PFSK-1 (cell line): ENCODE measurements around the gene PPID.

Experiments used
- FOXP2 ChIP-seq: optimal IDR thresholded peaks from 2 replicates; pipeline ENCODE3; 2011; ENCODE audit warnings: borderline replicate concordance, control low read depth, inconsistent platforms; ENCODE audit not compliant: insufficient read depth; ENCODE audit errors: extremely low read length, extremely low read depth
- POLR2AphosphoS5 ChIP-seq: IDR thresholded peaks from 2 replicates; pipeline ENCODE4 v1.6.1; 2012; ENCODE audit warnings: low read depth, mild to moderate bottlenecking, control low read depth, low read length, moderate library complexity
- SIN3A ChIP-seq: IDR thresholded peaks from 2 replicates; pipeline ENCODE4 v1.6.1; 2012; ENCODE audit warnings: mild to moderate bottlenecking, low read length, moderate library complexity, borderline replicate concordance; ENCODE audit not compliant: insufficient read depth
- TAF1 ChIP-seq: IDR thresholded peaks from 2 replicates; pipeline ENCODE4 v1.6.1; 2012; ENCODE audit warnings: low read length, control low read depth, borderline replicate concordance; ENCODE audit not compliant: insufficient read depth
- TF ChIP-seq, protein P1 (sequence below), 2 experiments: IDR thresholded peaks; 2 replicates each; pipeline versions ENCODE4 v1.6.1 to v1.8.0; 2011 to 2012; ENCODE audit warnings: low read depth in 2 of 2, low read length in 2 of 2, control low read depth in 1 of 2, inconsistent platforms in 1 of 2, mild to moderate bottlenecking in 1 of 2, moderate library complexity in 1 of 2; ENCODE audit not compliant: insufficient read depth in 1 of 2

Gene PPID

DNA sequence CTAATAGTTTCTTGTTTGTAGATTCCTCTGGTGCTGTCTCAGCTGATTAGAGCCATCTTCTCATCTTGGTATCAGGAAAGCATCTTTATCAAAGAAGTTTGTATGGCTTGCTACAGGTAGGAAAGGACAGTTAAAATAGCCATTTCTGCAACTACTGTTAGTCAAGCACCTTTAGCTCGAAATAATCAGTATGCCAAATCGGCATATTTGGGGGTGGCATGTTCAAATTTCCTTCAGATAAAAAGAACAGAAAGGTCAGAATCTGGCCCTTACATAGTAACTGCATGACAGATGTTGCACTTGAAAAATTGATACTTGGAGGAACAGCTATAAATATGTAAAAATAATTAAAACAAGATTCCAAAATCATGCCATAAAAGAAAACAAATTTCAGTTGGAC is 56.3 kb downstream of the PPID start:
- TF ChIP-seq SIN3A (no peak), FOXP2 (no peak), POLR2AphosphoS5 (no peak), TAF1 (no peak)
- TF ChIP-seq, protein P1, sequence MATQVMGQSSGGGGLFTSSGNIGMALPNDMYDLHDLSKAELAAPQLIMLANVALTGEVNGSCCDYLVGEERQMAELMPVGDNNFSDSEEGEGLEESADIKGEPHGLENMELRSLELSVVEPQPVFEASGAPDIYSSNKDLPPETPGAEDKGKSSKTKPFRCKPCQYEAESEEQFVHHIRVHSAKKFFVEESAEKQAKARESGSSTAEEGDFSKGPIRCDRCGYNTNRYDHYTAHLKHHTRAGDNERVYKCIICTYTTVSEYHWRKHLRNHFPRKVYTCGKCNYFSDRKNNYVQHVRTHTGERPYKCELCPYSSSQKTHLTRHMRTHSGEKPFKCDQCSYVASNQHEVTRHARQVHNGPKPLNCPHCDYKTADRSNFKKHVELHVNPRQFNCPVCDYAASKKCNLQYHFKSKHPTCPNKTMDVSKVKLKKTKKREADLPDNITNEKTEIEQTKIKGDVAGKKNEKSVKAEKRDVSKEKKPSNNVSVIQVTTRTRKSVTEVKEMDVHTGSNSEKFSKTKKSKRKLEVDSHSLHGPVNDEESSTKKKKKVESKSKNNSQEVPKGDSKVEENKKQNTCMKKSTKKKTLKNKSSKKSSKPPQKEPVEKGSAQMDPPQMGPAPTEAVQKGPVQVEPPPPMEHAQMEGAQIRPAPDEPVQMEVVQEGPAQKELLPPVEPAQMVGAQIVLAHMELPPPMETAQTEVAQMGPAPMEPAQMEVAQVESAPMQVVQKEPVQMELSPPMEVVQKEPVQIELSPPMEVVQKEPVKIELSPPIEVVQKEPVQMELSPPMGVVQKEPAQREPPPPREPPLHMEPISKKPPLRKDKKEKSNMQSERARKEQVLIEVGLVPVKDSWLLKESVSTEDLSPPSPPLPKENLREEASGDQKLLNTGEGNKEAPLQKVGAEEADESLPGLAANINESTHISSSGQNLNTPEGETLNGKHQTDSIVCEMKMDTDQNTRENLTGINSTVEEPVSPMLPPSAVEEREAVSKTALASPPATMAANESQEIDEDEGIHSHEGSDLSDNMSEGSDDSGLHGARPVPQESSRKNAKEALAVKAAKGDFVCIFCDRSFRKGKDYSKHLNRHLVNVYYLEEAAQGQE (IDR thresholded peaks at IDR 0.05; ENCODE audit: insufficient read depth in 1 of 2, low read depth in 2 of 2, low read length in 2 of 2): no peak

DNA sequence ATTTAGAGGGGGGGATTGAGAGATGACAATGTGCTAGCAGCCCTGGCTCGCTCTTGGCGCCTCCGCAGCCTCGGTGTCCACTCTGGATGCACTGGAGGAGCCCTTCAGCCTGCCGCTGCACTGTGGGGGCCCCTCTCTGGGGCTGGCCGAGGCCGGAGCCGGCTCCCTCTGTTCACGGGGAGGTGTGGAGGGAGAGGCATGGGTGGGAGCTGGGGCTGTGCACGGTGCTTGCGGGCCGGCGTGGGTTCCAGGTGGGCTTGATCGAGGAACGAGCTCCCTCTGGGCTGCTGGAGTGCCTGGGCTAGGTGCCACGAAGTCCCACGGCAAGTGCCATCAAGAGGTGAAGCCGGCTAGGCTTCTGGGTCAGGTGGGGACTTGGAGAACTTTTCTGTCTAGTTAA is 58.4 kb downstream of the PPID start:
- TF ChIP-seq SIN3A (no peak), FOXP2 (no peak), TAF1 (no peak), POLR2AphosphoS5 (no peak)
- TF ChIP-seq, protein P1 (IDR thresholded peaks at IDR 0.05; ENCODE audit: insufficient read depth in 1 of 2, low read depth in 2 of 2, low read length in 2 of 2): no peak
